Vagina (tissue), 2 donors: ENCODE measurements around the gene HRH1.

ENCODE experiments used
- POLR2AphosphoS5 ChIP-seq, 2 donors: sonication (generic); formaldehyde crosslinking; IDR thresholded peaks; one replicate each; pipeline ENCODE4 v1.9.0; 2017; ENCODE audit warnings: antibody characterized with exemption in 2 of 2, mild to moderate bottlenecking in 2 of 2, low read depth in 1 of 2; ENCODE audit not compliant: insufficient read depth in 1 of 2
- TF ChIP-seq, protein P1 (sequence below), 3 experiments: fragments of 450-650 bp in 2 of 3; fragments of 200-600 bp in 1 of 3; sonication (generic) in 1 of 3; IDR thresholded peaks; one replicate each; pipeline ENCODE4 v1.5.1; 2017 to 2019; ENCODE audit warnings: antibody characterized with exemption in 3 of 3, mild to moderate bottlenecking in 2 of 3, moderate library complexity in 2 of 3

DNA sequence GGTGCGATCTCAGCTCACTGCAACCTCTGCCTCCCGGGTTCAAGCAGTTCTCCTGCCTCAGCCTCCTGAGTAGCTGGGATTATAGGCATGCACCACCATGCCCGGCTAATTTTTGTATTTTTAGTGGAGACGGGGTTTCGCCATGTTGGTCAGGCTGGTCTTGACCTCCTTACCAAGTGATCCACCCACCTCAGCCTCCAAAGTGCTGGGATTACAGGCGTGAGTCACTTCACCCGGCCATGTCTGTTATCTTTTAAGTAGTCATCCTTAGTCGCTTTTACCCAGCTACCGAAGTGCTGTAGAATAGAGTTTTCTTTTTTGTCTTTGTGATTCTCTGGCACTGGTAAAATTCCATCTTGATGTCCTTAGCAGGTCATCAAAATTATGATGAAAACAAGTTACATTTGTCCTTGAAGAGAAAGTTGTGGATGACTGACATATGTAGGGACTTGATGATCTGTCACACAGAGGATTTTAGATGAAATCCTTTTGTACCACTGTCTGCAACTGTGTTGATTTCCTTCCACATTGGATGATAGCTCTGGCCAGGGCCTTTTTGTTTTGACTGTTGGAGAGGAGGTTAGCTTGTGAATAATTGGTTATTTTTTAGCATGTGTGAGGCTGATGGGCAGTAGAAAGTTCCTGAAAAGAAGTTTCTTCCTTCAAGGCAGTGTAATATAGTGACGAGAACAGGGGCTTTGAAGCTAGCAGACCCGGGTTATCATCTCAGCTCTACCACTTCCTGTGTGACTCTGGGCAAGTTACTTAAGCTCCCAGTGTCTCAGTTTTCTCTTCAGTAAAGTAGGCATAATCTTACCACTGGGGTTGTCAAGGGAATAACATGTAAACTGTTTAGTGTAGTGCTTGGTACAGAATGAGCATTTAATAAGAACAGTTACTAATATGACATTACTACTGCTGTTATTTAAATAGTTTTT lies 136.7 kb downstream of the HRH1 start:
- TF ChIP-seq, protein P1, sequence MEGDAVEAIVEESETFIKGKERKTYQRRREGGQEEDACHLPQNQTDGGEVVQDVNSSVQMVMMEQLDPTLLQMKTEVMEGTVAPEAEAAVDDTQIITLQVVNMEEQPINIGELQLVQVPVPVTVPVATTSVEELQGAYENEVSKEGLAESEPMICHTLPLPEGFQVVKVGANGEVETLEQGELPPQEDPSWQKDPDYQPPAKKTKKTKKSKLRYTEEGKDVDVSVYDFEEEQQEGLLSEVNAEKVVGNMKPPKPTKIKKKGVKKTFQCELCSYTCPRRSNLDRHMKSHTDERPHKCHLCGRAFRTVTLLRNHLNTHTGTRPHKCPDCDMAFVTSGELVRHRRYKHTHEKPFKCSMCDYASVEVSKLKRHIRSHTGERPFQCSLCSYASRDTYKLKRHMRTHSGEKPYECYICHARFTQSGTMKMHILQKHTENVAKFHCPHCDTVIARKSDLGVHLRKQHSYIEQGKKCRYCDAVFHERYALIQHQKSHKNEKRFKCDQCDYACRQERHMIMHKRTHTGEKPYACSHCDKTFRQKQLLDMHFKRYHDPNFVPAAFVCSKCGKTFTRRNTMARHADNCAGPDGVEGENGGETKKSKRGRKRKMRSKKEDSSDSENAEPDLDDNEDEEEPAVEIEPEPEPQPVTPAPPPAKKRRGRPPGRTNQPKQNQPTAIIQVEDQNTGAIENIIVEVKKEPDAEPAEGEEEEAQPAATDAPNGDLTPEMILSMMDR (IDR thresholded peaks at IDR 0.05): no peak
- no peak for TF ChIP-seq POLR2AphosphoS5 (IDR thresholded peaks at IDR 0.05; ENCODE audit: insufficient read depth in 1 of 2, low read depth in 1 of 2)
